SU-DHL-6 (cell line): ENCODE data around the gene ADAMTS12.

Source experiments
- H2AFZ ChIP-seq: fragments of 200-600 bp; sonication (generic); 2 replicates; pipeline ENCODE4 v1.6.1; 2014; ENCODE audit warnings: low read depth, mild to moderate bottlenecking, moderate library complexity, mixed read lengths, antibody characterized with exemption, low read length; ENCODE audit not compliant: severe bottlenecking
- H3F3A ChIP-seq: fragments of 200-600 bp; shearing (Covaris generic); 2 replicates; pipeline ENCODE4 v1.6.0; 2016; ENCODE audit warnings: antibody characterized with exemption, mild to moderate bottlenecking; ENCODE audit not compliant: insufficient read depth
- H3K27ac ChIP-seq: fragments of 200-600 bp; sonication (generic); 2 replicates; pipeline ENCODE4 v1.5.1; 2016; ENCODE audit warnings: low read depth, mild to moderate bottlenecking, low read length, moderate library complexity, mixed read lengths
- H3K27me3 ChIP-seq: fragments of 200-600 bp; sonication (generic), shearing (Covaris generic); 2 replicates; pipeline ENCODE4 v1.6.0; 2014; ENCODE audit warnings: mild to moderate bottlenecking, low read length
- H3K36me3 ChIP-seq: fragments of 200-600 bp; sonication (generic); 2 replicates; pipeline ENCODE4 v1.6.1; 2014; ENCODE audit warnings: mild to moderate bottlenecking, low read length, mixed read lengths
- H3K4me2 ChIP-seq: fragments of 300-600, 200-600 bp; shearing (Covaris generic), sonication (generic); 2 replicates; pipeline ENCODE4 v1.6.0; 2014; ENCODE audit warnings: low read length, low read depth, mild to moderate bottlenecking; ENCODE audit not compliant: poor library complexity, severe bottlenecking
- H3K4me3 ChIP-seq: fragments of 200-600 bp; sonication (generic); 2 replicates; pipeline ENCODE4 v1.5.1; 2014; ENCODE audit warnings: antibody characterized with exemption, low read length, mild to moderate bottlenecking, mixed read lengths; ENCODE audit not compliant: insufficient read depth, poor library complexity, severe bottlenecking
- H3K79me2 ChIP-seq: fragments of 200-600 bp; sonication (generic); 2 replicates; pipeline ENCODE4 v1.6.1; 2014; ENCODE audit warnings: mild to moderate bottlenecking, low read length, moderate library complexity; ENCODE audit not compliant: insufficient read depth
- H3K9ac ChIP-seq: fragments of 200-600 bp; sonication (generic); 2 replicates; pipeline ENCODE4 v1.7.0; 2014; ENCODE audit warnings: mild to moderate bottlenecking, low read length
- H3K9me2 ChIP-seq: fragments of 200-600 bp; sonication (generic); replicated peaks from 2 replicates; pipeline ENCODE4 v1.6.1; 2014; ENCODE audit warnings: low read length; ENCODE audit not compliant: insufficient read depth
- H3K9me3 ChIP-seq: fragments of 200-600 bp; sonication (generic); 2 replicates; pipeline ENCODE4 v1.6.1; 2014; ENCODE audit warnings: low read length, mixed read lengths; ENCODE audit not compliant: insufficient read depth
- H4K20me1 ChIP-seq: fragments of 200-600 bp; sonication (generic); 2 replicates; pipeline ENCODE4 v1.6.1; 2014; ENCODE audit warnings: low read depth, mild to moderate bottlenecking, antibody characterized with exemption, low read length, moderate library complexity, mixed read lengths
- EZH2phosphoT487 ChIP-seq: fragments of 200-600 bp; sonication (generic), shearing (Covaris generic); conservative IDR thresholded peaks from 2 replicates; pipeline ENCODE4 v1.6.1; 2018; ENCODE audit warnings: mild to moderate bottlenecking, antibody characterized with exemption, low read length, moderate library complexity, mixed read lengths
- TF ChIP-seq, protein P1 (sequence below): fragments of 200-600 bp; sonication (generic); IDR thresholded peaks from one replicate; pipeline ENCODE4 v1.5.1; 2017; ENCODE audit warnings: antibody characterized with exemption, mild to moderate bottlenecking, low read length, moderate library complexity; ENCODE audit not compliant: insufficient read depth, poor library complexity, severe bottlenecking

The ADAMTS12 gene

DNA sequence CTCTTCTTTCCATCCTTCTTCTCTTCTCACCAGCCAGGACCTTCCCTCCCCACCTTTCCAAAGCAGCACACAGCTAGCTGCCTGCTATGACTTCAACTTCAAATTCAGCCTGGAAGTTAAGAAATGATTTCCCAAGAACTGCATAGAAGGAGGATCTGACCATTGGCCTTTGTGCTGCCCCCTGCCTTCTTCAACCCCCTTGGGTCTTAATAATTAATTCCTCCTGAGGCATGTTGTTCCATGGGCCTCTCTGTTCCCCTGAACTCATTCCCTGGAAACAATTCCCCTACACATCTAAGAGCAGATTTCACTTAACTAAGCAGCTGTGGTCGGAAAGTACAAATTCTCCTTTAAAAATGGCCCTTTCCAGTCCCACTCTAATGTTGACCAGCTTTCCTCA lies 62.4 kb downstream of the ADAMTS12 start:
- Histone ChIP-seq H3K9me3 (no peaks in the 10 kb centered on the region), H3K4me2 (no peak overlapping the region), H3K9me2 (no peaks in the 10 kb centered on the region), H3F3A (no peaks in the 10 kb centered on the region), H3K27ac (no peak overlapping the region), H3K4me3 (no peak overlapping the region), H3K9ac (no peak overlapping the region), H3K79me2 (no peaks in the 10 kb centered on the region), H2AFZ (no peak overlapping the region), H4K20me1 (no peaks in the 10 kb centered on the region), H3K36me3 (no peaks in the 10 kb centered on the region), H3K27me3 (no peaks in the 10 kb centered on the region)
- TF ChIP-seq, protein P1, sequence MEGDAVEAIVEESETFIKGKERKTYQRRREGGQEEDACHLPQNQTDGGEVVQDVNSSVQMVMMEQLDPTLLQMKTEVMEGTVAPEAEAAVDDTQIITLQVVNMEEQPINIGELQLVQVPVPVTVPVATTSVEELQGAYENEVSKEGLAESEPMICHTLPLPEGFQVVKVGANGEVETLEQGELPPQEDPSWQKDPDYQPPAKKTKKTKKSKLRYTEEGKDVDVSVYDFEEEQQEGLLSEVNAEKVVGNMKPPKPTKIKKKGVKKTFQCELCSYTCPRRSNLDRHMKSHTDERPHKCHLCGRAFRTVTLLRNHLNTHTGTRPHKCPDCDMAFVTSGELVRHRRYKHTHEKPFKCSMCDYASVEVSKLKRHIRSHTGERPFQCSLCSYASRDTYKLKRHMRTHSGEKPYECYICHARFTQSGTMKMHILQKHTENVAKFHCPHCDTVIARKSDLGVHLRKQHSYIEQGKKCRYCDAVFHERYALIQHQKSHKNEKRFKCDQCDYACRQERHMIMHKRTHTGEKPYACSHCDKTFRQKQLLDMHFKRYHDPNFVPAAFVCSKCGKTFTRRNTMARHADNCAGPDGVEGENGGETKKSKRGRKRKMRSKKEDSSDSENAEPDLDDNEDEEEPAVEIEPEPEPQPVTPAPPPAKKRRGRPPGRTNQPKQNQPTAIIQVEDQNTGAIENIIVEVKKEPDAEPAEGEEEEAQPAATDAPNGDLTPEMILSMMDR: no peak
- TF ChIP-seq EZH2phosphoT487: no peak

- Histone ChIP-seq H3K9ac (no peak overlapping the region), H3K4me3 (no peak overlapping the region), H3K79me2 (no peaks in the 10 kb centered on the region), H3K27ac (no peak overlapping the region), H3K4me2 (no peak overlapping the region), H3K36me3 (no peaks in the 10 kb centered on the region), H2AFZ (no peak overlapping the region), H3F3A (no peaks in the 10 kb centered on the region), H3K27me3 (no peaks in the 10 kb centered on the region), H3K9me2 (no peaks in the 10 kb centered on the region), H4K20me1 (no peaks in the 10 kb centered on the region), H3K9me3 (no peaks in the 10 kb centered on the region)
- TF ChIP-seq, protein P1: no peak
- no peak for TF ChIP-seq EZH2phosphoT487
Measured at GRCh38 chr5:33828626-33829308, 63.0 kb downstream of the ADAMTS12 start.

DNA sequence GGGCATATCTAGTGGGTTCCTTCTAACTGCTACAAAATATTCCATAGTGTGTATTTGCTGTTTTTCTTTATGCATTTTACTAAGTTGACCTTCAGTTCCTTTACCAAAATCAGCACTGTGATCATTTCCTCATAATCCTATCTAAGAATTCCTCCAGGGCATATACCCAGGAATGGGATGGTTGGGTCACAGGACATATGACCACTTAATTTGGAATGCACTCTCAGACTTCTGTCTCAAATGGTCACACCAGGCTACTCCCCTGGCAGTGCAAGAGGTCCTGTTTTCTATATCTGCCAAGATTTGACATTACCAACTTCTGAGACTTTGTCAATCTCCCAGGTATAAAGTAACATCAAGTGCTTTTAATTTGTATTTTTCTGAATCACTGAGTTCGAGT lies 63.9 kb downstream of the ADAMTS12 start:
- Histone ChIP-seq H3F3A (no peaks in the 10 kb centered on the region), H3K36me3 (no peaks in the 10 kb centered on the region), H2AFZ (no peak overlapping the region), H3K9me2 (no peaks in the 10 kb centered on the region), H3K27ac (no peak overlapping the region), H3K9me3 (no peaks in the 10 kb centered on the region), H3K4me3 (no peak overlapping the region), H3K9ac (no peak overlapping the region), H3K4me2 (no peak overlapping the region), H3K79me2 (no peaks in the 10 kb centered on the region), H4K20me1 (no peaks in the 10 kb centered on the region), H3K27me3 (no peaks in the 10 kb centered on the region)
- TF ChIP-seq, protein P1: no peak
